ENCODE measurements around the gene NATD1.
"Not testable (repeated sequence)": the region's sequence is repeated elsewhere in the genome, so short reads cannot be mapped to it uniquely, and the experiment has no call there.

NATD1 gene

GRCh38 chr17:21247552-21248258, 5.5 kb downstream of the NATD1 start:
- DNase-seq (ENCODE audit: low read depth in 2 of 2, low spot score in 1 of 2): no peak

- no peak for DNase-seq (ENCODE audit: low read depth in 2 of 2, low spot score in 1 of 2)
Measured at GRCh38 chr17:21246698-21247097, 6.5 kb downstream of the NATD1 start.

DNA sequence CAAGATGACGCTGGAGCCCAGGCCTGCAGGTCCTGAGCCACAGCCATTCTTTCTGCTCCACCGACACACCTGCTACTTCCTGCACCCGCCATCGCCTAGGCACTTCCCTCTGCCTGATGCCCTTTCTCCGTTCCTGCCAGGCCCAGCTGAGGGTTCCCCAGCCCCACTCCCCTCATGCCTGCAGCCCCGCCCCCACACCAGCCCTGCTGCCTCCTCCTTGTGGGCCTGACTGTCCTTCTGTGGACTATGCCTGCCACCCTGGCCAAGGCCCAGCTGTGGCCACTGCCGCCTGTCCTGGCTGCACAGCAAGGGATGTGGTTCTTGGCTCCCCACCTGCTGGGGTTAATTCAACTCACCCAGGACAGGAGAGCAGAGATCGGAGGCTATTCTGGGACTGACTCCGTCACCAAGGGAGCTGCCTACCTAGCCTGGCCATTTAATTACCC, 7.5 kb downstream of the NATD1 start:
- DNase-seq (ENCODE audit: low read depth in 2 of 2, low spot score in 1 of 2): no peak

- no peak for DNase-seq (ENCODE audit: low read depth in 2 of 2, low spot score in 1 of 2)
Measured at GRCh38 chr17:21243516-21244303, 9.5 kb downstream of the NATD1 start.

- no peak for DNase-seq (ENCODE audit: low read depth in 2 of 2, low spot score in 1 of 2)
Measured at GRCh38 chr17:21242780-21243515, 10.3 kb downstream of the NATD1 start.

DNA sequence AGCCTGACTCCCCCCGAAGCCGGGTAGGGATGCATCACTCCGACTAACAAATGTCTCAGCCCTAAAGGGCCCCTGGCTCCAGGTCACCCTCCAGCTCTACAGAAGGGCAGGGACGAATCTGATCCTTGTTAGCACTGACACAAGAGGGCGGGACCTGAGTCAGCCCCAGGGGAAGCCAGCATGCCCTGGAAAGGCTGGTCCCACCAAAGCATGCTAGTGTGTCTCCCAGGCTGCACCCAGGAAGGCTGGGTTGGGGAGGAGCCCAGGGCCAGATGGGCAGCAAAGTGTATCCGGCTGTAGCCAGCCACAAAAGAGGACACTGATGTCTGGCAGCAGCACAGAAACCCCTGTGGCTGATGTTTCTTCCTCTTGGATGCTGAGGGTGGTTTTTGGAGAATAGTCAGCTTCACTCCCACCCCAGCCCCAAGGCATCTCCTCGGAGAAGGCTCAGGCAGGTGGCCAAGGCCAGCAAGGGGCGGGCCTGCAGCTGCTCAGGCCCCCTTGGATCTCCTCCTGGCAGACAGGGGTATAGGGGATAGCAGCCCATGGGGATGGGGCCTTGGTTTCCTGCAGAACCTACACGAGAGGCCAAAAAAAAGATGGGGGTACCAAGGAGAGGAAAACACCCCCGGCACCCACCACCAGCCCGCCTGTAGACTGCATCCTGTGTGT, 11.0 kb downstream of the NATD1 start:
- no peak for DNase-seq (ENCODE audit: low read depth in 2 of 2, low spot score in 1 of 2)

GRCh38 chr17:21241564-21241963, 11.6 kb downstream of the NATD1 start:
- DNase-seq (ENCODE audit: low read depth in 2 of 2, low spot score in 1 of 2): no peak

DNA sequence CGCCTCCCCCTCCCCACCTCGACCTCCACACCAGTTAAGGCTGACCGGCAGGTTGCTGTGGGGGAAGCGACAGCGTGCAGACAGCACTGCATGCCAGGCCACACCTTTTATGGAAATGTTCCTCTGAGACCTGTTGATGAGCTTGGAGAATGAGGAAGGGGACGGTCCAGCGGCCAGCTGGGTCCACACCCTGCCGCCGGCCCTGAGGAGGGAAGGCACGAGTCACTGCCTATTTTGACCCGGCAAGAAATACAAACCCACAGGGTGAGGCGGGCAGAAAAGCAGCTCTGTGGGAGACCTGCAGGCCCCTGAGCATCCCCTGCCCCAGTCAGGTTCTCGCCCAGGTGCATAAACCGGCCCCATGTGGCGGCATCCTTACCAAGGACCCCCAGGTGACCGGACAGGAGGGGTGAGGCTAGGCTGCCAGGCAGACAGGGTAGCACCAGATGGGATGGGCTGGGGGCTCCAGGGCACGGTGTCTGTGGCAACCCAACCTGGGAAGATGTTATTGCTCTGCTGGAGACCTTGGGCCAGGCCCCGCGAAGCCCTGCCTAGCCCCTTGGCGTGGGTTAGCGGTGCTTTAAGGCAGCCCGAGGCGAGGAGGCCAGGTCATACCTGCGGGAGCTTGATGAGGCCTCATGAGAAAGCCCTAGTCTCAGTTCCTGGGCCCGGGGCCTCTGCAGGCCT, 12.7 kb downstream of the NATD1 start:
- no peak for DNase-seq (ENCODE audit: low read depth in 2 of 2, low spot score in 1 of 2)

DNA sequence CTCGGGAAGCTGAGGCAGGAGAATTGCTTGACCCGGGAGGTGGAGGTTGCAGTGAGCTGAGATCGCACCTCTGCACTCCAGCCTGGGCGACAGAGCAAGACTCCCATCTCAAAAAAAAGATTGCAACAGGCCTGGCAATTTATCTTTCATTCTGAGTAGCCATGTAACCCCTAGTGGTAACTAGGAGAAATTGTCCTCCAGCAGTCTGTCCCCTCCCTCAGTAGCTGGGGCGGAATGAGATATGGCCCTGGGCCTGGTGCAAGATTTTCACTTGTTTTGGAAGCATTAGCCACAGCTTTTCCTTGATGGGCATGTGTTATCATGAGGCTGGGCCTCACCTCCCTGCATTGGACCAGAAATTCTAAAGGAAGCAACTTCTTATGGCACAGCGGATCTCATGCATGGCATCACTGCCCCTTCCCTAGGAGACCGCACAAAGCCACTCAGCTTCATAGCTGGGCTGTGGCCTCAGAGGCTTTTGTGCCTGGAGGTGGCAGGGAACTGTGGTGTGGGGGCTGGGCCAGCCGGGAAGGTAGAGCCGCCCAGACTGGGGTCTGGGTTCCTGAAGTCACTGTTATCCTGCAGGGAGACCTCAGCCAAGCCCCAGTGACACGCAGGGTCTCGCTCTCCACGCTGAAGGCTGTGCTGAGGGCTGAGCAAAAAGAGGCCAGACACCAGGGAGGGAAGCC, 13.4 kb downstream of the NATD1 start:
- DNase-seq (ENCODE audit: low read depth in 2 of 2, low spot score in 1 of 2): no peak

DNA sequence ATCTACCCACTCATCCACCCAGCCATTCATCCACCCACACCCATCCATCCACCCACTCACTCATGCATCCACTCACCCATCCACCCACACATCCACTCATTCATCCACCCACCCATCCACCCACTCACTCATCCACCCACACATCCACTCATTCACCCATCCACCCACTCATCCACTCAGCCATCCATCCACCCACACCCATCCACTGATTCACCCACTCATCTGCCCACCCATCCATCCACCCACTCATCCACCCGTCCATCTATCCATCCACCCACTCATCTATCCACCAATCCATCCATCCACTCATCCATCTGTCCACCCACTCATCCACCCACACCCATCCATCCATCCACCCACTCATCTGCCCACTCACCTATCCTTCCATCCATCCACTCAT, 17.3 kb downstream of the NATD1 start:
- no peak for DNase-seq (ENCODE audit: low read depth in 2 of 2, low spot score in 1 of 2)

- DNase-seq (ENCODE audit: low read depth in 2 of 2, low spot score in 1 of 2): no peak
Measured at GRCh38 chr17:21233581-21234347, 19.4 kb downstream of the NATD1 start.

GRCh38 chr17:21232033-21232749, 21.0 kb downstream of the NATD1 start:
- no peak for DNase-seq (ENCODE audit: low read depth in 2 of 2, low spot score in 1 of 2)

DNA sequence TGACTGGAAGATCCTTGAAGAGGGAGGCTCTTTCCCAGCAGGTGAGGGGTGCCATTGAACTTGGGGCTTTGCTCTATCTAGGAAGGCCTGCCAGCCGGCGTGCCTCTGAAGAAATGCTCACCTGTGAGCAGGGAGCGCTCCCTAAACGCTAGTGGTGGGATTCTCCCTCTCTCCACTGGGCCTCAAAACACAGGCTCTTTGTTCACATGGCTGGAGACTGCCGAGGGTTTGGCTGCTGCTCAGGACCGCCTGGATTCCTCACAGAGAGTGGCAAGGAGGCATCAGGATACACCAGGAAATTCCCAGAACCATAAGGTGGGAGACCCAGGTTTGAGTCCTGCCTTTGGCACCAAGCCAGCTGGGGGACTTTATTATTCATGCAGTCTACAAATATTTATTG, 21.7 kb downstream of the NATD1 start:
- DNase-seq (ENCODE audit: low read depth in 2 of 2, low spot score in 1 of 2): no peak

DNA sequence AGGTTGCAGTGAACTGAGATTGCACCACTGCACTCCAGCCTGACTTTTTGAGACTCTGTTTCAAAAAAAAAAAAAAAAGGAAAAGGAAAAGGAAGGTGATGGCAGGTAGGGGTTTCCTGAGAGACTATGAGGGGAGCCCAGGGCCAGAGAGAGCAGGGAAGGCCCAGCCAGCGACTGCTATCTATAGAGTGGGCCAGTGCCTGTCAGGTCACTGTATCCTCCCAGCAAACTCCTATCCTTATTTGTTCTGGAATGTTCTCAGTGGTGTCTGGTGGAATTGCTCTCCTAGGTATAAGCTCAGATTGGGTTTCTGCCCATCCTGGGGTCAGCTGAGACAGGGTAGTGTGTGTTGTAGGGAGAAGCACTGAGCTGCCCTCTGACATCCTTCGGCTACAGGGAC, 24.4 kb downstream of the NATD1 start:
- DNase-seq (ENCODE audit: low read depth in 2 of 2, low spot score in 1 of 2): no peak

GRCh38 chr17:21228111-21228510, 25.1 kb downstream of the NATD1 start:
- DNase-seq (ENCODE audit: low read depth in 2 of 2, low spot score in 1 of 2): no peak

DNA sequence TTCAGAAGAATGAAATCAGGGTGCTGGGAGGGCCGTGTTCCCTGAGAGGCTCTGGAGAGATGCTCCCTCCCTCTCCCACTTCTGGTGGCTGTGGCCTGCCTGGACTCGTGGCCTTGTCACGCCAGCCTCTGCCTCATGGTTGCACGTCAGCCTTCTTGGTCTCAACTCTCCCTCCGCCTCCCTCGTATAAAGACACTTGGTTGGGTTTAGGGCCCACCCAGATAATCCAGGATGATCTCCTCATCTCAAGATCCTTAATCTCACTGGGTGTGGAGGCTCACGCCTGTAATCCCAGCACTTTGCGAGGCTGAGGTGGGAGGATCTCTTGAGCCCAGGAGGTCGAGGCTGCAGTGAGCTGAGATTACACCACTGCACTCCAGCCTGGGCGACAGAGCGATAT, 25.9 kb downstream of the NATD1 start:
- not testable (repeated sequence) for DNase-seq (ENCODE audit: low read depth in 2 of 2, low spot score in 1 of 2)

- DNase-seq (ENCODE audit: low read depth in 2 of 2, low spot score in 1 of 2): no peak
Measured at GRCh38 chr17:21223086-21223485, 30.1 kb downstream of the NATD1 start.

DNA sequence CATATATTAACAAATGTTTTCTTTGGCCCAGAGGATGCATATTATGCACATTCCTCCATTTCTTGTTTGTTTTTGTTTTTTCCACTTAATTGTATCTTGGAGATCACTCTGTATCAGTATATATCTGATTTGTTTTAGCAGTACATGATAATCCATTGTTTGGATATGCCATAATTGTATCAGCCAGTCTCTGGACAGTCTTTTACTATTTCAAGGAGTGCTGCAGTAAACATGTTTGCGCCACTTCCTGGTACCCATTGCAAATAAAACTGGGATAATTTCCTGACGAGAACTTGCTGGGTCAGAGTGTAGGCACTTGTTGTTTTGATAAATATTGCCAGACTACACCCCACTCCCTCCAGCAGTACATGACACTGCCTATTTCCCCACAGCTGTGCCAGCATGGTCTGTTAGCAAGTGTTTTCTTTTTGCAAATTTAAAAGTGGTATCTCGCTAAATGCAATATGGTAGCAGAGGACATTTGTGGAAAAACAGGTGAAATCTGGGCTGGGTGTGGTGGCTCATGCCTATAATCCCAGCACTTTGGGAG, 34.3 kb downstream of the NATD1 start:
- DNase-seq (ENCODE audit: low read depth in 2 of 2, low spot score in 1 of 2): no peak

GRCh38 chr17:21218101-21218500, 35.1 kb downstream of the NATD1 start:
- no peak for DNase-seq (ENCODE audit: low read depth in 2 of 2, low spot score in 1 of 2)

Measured in stimulated activated CD8-positive, alpha-beta memory T cell treated with anti-CD3 and anti-CD28 coated beads, Interleukin-4, amount 100 ng/mL, for 4 hours (primary cell).